GM21717 (cell line): ENCODE results near the gene TMEM219.
A peak's percentile ranks its signal among the peaks of the same experiment; 100 is the strongest.
"Not testable (repeated sequence)": the region's sequence is repeated elsewhere in the genome, so short reads cannot be mapped to it uniquely, and the experiment has no call there.

Experiments used
- ATAC-seq: cut with Tn5 transposase; IDR thresholded peaks from one replicate; pipeline ENCODE4 v1.9.1; 2021; ENCODE audit warnings: mild to moderate bottlenecking, moderate library complexity; ENCODE audit not compliant: unreplicated experiment

The TMEM219 gene

DNA sequence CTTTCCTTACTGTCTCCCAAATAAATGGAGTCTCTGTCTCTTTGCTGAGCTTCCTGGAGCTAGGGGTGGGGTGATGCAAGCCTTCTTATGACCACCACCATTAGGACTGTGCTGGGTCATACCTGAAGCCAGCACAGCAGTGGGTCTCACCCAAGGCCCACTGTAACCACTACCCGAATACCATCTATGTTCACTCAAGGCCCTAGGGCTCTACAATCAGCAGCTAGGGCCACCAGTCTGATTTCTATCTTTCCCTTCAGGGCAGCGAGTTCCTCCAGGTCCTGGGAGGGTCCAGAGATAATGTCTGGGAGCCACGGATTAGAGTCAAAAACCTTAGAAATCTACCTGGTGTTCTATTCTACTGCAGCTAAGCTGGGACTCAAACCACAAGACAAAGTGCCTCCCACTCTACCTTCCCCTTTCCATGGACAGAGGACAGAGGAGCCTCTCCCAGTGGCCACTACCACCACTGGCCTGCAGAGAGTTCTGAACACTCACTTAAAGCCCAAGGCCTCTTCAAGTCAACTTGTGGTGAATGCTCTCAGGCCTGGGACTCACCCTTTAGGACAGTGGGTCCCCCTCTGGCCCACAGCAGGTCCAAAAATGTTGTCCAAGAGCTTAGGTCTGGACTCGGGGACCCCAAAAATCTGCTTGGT is 10.9 kb upstream of the TMEM219 start:
- no peak for ATAC-seq

DNA sequence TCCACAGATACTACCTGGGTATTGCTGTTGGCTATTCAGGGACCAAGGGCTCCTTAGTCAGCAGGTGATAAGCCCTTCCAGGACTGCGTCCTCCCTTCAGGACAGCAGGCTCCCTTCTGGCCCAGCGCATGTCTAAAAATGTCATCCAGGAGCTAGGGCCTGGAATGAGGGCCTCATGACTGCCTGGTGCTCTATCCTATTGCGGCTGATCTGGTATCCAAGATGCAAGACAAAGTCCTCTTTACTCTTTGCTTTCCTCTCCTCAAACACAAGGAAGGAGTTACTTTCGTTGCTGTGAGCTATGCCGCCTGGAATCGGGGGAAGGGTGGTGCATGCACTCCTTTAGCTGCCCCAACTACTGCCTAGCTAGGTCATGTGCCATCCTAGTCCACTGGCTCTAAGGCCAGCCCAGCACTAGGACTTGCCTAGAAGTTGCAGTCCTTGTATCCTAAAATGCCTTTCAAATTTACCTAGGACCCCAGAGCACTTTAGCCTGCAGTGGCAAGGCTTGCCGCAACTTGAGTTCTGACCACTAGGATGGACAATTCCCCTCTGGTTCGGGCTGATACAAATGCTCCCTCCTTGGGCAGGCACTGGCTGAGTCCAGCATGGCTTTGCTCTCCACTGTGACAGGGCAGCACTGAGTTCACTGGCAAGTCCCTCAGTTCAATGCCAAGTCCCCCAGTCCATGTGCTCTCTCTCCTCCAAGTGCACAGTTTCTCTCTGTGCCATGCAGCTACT is 10.1 kb upstream of the TMEM219 start:
- ATAC-seq = no peak

DNA sequence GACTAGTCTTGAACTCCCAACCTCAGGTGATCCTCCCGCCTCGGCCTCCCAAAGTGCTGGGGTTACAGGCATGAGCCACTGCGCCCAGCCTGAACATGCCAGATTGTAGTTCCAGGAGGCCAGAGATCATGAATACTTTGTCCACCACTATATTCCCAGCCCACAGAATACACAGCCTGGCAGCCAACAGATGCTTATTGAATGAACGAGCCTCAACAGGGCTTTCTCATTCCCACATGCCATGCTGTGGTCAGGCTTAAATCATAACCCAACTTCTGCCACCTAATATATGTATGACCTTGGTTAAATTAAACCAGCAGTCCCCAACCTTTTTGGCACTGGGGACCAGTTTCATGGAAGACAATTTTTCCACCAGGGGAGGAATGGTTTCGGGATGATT is 3.1 kb upstream of the TMEM219 start:
- no peak for ATAC-seq

DNA sequence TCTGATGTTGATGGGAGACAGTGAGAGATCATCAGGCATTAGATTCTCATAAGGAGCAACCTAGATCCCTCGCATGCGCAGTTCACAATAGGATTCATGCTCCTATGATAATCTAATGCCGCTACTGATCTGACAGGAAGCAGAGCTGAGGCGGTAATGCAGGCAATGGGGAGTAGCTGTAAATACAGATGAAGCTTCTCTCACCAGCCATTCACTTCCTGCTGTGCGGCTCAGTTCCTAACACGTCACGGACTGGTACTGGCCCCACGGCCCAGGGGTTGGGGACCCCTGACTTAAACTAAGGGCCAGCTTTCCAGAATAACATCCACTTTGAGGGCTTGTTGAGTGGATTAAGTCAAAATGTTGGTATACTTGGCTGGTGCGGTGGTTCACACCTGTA is 2.6 kb upstream of the TMEM219 start:
- no peak for ATAC-seq

DNA sequence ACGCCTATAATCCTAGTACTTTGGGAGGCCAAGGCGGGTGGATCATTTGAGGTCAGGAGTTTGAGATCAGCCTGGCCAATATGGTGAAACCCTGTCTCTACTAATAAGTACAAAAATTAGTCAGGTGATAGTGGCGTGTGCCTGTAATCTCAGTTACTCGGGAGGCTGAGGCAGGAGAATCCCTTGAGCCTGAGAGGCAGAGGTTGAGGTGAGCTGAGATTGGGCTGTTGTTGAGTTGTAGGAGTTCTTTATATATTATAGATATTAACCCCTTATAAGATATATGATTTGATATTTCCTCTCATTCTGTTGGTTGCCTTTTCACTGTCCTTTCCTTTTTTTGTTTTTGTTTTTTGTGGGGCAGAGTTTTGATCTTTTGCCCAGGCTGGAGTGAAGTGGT is 2.1 kb upstream of the TMEM219 start:
- ATAC-seq = not testable (repeated sequence)

DNA sequence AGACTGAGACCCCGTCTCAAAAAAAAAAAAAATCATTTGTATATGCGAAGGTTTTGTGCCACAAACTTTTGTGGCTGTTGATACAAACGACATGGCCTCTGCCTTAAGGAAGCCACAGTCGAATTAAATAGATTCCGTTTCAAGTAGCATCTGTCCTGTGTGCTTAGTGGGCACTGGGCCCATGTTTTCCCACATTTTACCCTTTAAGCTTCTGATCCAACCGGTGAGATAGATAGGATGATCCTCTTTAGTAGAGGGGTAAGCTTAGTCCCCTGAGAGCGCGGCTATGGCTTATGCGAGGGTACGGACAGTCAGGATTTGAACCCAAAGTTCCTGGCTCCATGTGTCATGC is 776 bp upstream of the TMEM219 start:
- peak; percentile 4 for ATAC-seq

DNA sequence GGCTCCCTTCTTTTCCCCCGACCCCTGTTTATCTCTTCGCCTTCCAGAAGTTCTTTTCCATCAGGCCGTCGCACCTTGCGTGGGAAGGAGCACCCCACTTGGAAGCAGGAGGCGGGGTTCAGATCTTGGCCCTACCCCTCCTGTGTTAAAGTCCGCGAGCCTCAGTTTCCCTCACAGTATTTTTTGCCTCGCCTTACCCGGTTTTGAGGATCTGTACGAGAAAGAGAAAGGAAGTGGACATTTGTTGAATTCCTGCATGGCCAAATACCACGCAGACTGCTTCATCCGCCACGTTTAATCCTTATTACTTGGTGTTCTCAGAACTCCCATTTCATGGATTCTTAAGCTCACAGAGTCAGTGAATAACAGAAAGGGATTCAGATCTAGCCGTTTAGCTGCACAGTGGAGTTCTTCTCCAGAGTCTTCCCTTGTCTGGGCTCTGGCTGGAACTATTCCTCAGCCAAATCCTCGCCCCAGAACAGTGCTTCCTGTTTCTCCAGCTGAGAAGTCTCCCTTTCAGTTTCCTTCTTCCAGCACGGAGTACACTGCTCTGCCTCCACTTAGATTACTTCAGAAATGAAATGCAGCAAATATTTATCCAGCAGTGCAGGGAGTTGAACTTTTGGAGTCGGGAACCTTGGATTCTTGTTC is 590 bp downstream of the TMEM219 start:
- ATAC-seq = peak; percentile 22

DNA sequence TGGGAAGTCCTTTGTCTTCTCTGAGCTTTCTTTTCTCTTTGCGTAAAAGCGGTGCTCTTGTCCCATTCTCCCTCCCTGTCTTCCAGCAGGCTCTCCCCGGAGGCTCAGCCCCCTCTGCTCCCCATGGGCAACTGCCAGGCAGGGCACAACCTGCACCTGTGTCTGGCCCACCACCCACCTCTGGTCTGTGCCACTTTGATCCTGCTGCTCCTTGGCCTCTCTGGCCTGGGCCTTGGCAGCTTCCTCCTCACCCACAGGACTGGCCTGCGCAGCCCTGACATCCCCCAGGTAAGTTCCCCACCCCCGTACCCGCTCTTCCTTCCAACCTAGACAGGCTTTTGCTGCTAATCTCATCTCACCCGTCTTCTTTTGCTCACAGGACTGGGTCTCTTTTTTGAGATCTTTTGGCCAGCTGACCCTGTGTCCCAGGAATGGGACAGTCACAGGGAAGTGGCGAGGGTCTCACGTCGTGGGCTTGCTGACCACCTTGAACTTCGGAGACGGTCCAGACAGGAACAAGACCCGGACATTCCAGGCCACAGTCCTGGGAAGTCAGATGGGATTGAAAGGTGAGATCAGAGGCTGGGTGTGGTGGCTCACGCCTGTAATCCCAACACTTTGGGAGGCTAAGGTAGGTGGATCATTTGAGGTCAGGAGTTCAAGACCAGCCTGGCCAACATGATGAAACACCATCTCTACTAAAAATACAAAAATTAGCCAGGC is 1.3 kb downstream of the TMEM219 start:
- no peak for ATAC-seq

DNA sequence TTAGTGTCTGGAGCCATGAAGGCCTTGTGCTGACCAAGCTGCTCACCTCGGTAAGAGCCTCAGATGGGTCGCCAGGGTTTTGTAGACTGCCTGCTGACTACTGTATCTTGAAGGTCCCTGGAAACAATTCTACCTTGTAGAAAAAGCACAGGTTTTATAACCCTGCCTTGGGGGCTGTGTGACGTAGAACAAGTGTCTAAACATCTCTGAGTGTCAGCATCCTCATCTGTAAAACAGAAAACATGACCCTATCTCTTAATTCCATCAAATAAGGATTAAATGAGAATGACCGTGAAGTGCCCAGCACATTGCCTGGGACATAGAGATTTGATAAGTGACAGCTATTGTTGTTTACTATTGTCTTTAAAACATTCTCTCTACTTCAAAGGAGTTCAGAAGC is 6.3 kb downstream of the TMEM219 start:
- no peak for ATAC-seq

DNA sequence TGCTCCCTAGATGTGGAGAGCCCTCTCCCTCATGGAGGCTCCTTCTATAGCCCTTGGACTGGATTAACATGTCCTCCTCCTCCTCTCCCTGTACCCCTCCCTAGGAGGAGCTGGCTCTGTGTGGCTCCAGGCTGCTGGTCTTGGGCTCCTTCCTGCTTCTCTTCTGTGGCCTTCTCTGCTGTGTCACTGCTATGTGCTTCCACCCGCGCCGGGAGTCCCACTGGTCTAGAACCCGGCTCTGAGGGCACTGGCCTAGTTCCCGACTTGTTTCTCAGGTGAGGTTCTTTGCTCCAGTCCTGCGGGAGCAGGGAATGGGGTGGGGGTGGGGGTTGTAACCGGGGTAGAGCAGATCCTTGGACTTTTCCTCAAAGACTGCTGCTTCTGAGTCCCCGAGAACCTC is 9.4 kb downstream of the TMEM219 start:
- no peak for ATAC-seq

DNA sequence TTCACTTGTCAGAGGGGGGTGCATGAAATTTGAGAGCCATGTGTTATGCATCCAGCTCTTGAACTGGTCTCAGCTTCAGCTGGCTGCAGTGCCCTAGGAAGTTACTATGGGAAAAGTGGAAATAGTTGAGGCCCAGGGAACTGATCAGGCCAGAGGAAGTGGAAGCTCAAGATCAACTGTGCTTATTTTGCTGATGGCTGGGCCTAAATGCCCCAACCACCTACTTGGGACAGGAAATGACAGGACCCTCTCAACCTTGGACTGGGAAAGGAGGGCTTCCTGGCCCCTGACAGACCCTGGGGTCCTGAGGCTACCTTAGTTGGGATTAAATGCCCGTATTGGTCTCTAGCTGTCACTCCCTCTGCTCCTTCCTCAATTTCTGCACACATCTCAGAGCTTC is 10.6 kb downstream of the TMEM219 start:
- ATAC-seq = no peak

DNA sequence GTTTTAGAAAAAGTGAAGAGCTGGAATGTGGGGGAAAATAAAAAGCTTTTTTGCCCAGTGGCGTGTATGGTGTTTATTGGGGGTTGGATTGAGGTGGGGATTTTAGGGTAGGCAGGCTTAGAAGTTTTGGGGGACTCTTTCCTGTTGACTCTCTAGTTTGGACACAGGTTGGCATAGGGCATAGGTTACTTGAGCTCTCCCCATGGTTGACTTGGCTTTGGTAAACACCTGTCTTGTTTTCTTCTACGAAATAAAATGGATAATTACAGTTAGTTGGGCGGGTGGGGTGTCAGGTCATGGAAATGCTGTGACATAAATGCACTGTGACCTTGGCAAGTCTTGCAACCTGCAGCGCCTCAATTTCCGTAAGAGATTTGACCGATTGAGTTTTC is 11.1 kb downstream of the TMEM219 start:
- ATAC-seq = no peak

DNA sequence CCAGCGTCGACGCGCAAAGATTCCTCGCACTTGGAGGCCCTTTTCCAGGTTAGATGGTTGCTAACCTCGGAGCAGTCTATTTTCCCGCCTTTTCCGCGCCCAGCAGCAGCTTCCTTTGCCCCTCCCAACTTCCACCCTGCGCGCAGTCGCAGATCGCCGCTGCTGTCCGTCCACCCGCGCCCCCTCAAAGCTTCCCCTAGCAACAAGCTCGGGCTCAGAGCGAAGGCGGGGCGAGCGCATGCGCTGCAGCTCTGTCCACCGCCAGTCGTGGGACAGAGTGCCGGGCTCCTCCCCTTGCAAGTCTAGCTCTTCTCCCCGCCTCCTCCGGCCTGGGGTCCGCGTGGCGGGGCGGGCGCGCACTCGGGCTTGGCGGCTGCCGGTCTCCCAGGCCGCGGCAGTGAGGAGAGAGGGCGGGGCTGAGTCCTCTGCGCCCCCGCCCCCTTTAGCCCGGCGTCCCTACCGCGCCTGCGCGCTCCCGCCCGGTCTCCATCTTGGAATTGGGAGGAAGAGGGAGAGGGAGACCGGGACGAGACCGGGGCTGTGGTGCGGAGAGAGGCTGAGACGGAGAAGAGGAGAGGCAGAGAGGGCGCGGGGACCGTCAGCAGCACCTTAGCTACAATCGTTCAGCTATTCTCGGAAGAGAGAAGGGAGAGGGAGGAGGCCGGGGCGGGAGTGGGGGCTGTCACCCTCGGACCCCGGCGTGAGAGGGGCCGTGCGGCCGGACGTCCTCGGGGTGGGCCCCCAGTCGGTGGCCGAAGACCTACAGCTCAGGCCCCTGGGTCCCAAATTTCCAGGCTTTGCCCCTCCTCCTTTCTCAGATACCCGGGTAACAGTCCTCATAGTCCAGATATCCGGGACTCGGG is 11.7 kb downstream of the TMEM219 start, which contains the start of gene TAOK2:
TSS of gene TAOK2 (plus strand) at position 485 of the 863 bp plus-strand sequence. CDS start 3,905 bp downstream, outside the sequence.
- ATAC-seq = peak; percentile 84

DNA sequence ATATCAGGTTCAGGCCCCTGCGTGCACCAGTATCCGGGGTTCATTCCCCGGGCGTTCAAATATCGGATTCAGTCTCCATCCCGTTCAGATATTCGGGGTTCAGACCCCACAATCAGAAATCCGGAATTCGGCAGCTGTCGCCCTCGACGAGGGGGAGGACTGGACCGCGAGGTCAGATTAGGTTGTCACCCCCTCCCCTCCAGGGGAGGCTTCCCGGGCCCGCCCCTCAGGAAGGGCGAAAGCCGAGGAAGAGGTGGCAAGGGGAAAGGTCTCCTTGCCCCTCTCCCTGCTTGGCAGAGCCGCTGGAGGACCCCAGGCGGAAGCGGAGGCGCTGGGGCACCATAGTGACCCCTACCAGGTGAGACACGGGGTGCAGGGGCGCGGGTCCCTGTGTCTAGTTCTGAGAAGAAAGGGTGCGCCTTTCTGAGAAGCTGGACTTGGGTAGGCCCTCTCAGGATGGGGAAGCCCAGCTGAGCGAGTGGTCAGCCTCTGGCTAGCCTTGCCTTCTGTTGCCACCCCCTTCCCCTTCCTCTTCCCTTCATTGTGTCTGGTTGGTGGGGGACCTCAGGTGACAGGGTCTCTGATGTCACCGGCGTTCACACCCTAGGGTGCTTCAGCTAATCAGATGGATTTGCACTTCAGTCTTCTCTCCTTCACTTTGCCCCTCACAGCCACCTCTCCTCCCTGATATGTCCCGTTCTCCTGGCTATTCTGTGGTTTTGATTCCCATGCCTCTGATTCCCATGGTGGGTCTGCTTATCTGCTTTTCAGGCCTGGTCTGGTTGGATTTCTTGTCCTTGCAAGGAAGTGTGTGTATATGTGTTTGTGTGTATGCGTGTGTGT is 12.6 kb downstream of the TMEM219 start:
- ATAC-seq = no peak

DNA sequence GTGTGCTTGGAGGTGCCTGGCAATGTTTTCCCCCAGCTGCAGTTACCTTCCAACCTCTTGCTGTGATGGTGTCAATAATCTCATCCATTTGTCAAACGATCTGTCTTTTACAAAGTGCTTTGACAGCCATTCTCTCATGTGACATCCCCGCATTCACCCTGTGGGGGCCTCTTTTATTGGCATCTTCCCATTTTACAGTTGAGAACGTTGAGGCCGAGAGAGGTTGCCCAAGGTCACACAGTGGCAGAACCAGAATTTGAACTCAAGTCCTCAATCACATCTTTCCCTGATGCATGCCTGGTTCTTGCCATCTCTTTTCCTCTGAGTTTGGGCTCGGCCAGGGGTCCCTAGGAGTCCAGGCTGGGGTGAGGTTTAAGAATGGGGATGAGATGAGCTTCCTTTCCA is 13.3 kb downstream of the TMEM219 start:
- ATAC-seq = no peak

DNA sequence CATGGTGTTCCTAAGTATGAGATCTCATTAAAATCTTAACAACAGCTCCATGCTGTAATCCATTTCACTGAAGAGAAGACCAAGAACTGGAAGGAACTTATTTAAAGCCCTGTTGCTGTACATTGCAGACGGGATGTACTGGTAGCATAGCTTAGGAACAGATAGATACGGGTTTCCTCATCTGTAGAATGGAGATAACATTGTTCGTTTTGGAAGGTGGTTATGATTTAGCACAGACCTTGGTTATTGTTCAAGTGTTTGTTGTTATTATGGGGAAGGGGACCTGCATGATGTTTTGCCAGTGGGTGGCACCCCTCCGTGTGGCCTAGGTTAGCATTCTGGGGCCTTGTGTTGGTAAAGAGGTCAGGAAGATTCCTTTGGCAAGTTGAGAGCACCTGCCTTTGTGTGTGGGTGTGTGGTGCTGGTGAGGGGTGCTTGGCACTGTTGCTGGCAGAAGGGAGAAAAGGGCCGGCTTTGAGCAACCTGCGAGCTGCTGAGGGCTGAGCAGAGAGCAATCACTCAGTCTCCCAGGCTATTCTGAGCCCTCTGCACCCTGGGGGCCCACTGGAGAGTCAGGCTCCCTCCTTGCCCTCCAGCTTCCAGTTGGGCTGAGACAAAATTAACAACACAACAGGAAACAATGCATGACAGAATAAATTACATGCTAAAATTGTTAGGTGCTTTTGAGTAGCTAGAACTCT is 14.1 kb downstream of the TMEM219 start:
- ATAC-seq = no peak

DNA sequence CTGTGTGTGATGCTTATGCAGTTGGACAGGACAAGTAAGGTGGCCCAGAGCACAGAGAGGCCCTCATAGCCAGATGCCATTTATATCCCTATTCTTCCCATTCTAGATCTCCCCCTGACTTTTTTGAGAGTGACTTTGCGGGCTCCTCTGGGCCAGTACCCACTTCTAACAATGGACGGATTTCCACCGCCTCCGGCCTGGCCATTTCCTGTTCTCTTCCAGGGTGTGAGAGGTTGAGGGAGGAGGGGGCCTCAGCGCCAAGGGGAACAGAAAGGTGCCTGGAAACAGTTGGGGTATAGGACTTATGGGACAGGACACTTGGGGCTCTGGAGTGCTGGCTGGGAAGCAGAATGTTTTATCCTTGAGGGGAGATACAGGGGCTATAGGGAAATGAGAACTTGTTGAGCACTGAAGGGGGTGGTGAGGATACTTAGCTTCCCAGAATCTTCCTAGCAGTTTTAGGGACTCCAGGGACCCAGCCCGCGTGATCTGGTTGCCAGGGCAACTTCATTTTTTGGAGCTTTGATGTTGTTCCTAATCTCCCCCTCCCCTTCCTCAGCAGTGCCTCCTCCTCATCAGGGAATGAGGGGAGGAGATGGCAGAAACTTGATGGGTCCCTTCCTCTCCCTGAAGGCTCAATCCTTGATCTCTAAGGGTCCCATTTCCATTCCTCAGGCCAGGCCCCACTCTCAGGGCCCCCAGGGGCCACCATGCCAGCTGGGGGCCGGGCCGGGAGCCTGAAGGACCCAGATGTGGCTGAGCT is 15.4 kb downstream of the TMEM219 start:
- ATAC-seq = no peak

DNA sequence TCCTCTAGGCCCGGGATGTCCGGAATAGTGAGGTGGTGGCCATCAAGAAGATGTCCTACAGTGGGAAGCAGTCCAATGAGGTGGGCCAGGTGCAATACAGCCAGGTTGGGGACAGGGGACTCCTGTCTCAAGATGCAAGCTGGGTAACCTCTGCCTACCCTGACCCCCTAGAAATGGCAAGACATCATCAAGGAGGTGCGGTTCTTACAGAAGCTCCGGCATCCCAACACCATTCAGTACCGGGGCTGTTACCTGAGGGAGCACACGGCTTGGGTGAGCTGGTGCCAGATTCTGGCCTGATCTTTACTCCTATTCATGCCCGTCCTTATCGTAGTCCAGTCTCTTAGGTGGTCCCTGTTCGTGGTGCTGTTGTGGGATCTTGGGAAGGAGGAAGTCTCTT is 16.2 kb downstream of the TMEM219 start:
- ATAC-seq = no peak
